Smooth muscle cell (in vitro differentiated cells): Measurements from ENCODE around the gene DDX41. TPM values are rescaled to one million over a fixed set of nuclear protein-coding genes. Genes with fewer than 3 reads are reported as not detected.
A peak's percentile ranks its signal among the peaks of the same experiment; 100 is the strongest.

Experiments used
- DNase-seq: peaks from one replicate; lab custom pipeline; 2025; ENCODE audit not compliant: unreplicated experiment; lab: John Stamatoyannopoulos, UW
- H2AFZ ChIP-seq: fragments of 200-600 bp; sonication (generic); 2 replicates; pipeline ENCODE4 v1.6.0; 2016; ENCODE audit warnings: antibody characterized with exemption, low read depth, mild to moderate bottlenecking
- H3F3A ChIP-seq: fragments of 200-600 bp; sonication (generic); 2 replicates; pipeline ENCODE4 v1.6.0; 2017; ENCODE audit warnings: antibody characterized with exemption, low read depth
- H3K27ac ChIP-seq: fragments of 200-600 bp; sonication (generic); 2 replicates; pipeline ENCODE4 v1.5.1; 2016; ENCODE audit warnings: low read depth, mild to moderate bottlenecking
- H3K27me3 ChIP-seq: fragments of 200-600 bp; sonication (generic); 2 replicates; pipeline ENCODE4 v1.6.1; 2016; ENCODE audit warnings: low read depth, mild to moderate bottlenecking
- H3K36me3 ChIP-seq: fragments of 200-600 bp; sonication (generic); 2 replicates; pipeline ENCODE4 v1.5.1; 2016; ENCODE audit warnings: low read depth
- H3K4me1 ChIP-seq: fragments of 200-600 bp; sonication (generic); 2 replicates; pipeline ENCODE4 v1.5.1; 2016; ENCODE audit warnings: low read depth
- H3K4me2 ChIP-seq: fragments of 200-600 bp; sonication (generic); 2 replicates; pipeline ENCODE4 v1.6.0; 2016; ENCODE audit warnings: mild to moderate bottlenecking
- H3K4me3 ChIP-seq: fragments of 200-600 bp; sonication (generic); 2 replicates; pipeline ENCODE4 v1.5.1; 2016; ENCODE audit warnings: mild to moderate bottlenecking
- H3K79me2 ChIP-seq: fragments of 200-600 bp; sonication (generic); 2 replicates; pipeline ENCODE4 v1.6.0; 2016; ENCODE audit warnings: low read depth, mild to moderate bottlenecking
- H3K9ac ChIP-seq: fragments of 200-600 bp; sonication (generic); 2 replicates; pipeline ENCODE4 v1.6.0; 2016; ENCODE audit warnings: low read depth
- H3K9me3 ChIP-seq: fragments of 200-600 bp; sonication (generic); replicated peaks from 2 replicates; pipeline ENCODE4 v1.5.1; 2016; ENCODE audit warnings: low read depth
- H4K20me1 ChIP-seq: fragments of 200-600 bp; sonication (generic); 2 replicates; pipeline ENCODE4 v1.6.0; 2016; ENCODE audit warnings: low read depth
- WGBS: methylation state at CpG from one replicate; pipeline ENCODE4 v1.1.7; 2016; ENCODE audit warnings: low lambda C conversion rate; 5-methylcytosine and 5-hydroxymethylcytosine counted together
- polyA plus RNA-seq: library from polyadenylated mRNA; unstranded; fragments of >200 nt; fragmentation: Nextera tagmentation; extraction: Ambion mirVana; gene quantifications from 2 replicates; pipeline ENCODE4 v1.2.1, GENCODE V29; 2016
- total RNA-seq: library from RNA; depleted of rRNA; stranded (reverse); fragments of >200 nt; gene quantifications from 2 replicates; pipeline ENCODE4 v1.2.3, GENCODE V29; 2014
- TF ChIP-seq, protein P1 (sequence below): fragments of 200-600 bp; sonication (generic); IDR thresholded peaks from 2 replicates; pipeline ENCODE4 v1.5.1; 2017; ENCODE audit warnings: borderline replicate concordance, mild to moderate bottlenecking, antibody characterized with exemption; ENCODE audit not compliant: insufficient read depth, poor library complexity, severe bottlenecking

Gene DDX41
- total and polyA plus RNA-seq, 2 experiments from 2014 or later, result 72.5 to 90.0 TPM

DNA sequence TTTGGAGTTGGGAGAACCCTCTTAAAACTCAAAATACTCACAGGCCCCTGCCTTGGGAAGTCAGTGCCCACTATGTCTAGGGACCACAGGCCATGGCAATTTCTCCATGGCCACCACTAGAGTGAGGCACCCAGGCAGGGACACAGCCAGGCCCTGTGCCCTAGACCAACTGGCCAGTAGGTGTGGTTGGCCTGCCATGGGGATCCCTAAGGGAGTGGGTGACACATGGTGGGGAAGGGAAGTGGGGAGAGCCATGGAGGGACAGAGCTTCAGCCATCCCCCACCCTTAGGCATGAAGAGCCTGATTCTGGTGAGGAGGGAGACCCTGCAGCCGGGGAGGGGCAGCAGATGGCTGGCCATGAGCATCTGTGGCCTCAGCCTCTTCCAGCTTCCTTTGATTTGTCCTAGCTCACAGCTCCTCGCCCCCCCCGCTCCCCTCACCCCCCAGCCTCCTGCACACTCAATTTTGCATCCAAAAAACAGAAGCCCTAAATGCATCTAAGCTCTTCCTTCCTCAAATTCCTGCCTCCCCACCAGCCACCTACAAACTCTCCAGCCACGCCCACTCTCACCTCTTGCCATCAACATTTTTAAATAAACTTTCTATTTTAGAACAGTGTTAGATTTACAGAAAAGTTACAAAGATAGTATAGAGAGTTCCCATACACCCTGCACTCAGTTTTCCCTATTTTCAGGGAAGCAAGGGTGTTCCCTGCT, 41.8 kb downstream of the DDX41 start:
- Histone ChIP-seq H3F3A (peaks cover 35% of the 10 kb centered on the region), H3K27ac (no peak overlapping the region), H3K9me3 (no peaks in the 10 kb centered on the region), H3K36me3 (no peaks in the 10 kb centered on the region), H3K4me3 (no peak overlapping the region), H3K4me1 (peaks cover 27% of the 10 kb centered on the region), H3K27me3 (no peaks in the 10 kb centered on the region), H4K20me1 (peaks cover 44% of the 10 kb centered on the region), H2AFZ (no peak overlapping the region), H3K79me2 (peaks cover 30% of the 10 kb centered on the region), H3K9ac (no peak overlapping the region), H3K4me2 (no peak overlapping the region)
- DNase-seq, result no peak
- whole genome bisulfite sequencing, result 83% methylated on average over 4 of the region's 4 CpGs
- TF ChIP-seq, protein P1, sequence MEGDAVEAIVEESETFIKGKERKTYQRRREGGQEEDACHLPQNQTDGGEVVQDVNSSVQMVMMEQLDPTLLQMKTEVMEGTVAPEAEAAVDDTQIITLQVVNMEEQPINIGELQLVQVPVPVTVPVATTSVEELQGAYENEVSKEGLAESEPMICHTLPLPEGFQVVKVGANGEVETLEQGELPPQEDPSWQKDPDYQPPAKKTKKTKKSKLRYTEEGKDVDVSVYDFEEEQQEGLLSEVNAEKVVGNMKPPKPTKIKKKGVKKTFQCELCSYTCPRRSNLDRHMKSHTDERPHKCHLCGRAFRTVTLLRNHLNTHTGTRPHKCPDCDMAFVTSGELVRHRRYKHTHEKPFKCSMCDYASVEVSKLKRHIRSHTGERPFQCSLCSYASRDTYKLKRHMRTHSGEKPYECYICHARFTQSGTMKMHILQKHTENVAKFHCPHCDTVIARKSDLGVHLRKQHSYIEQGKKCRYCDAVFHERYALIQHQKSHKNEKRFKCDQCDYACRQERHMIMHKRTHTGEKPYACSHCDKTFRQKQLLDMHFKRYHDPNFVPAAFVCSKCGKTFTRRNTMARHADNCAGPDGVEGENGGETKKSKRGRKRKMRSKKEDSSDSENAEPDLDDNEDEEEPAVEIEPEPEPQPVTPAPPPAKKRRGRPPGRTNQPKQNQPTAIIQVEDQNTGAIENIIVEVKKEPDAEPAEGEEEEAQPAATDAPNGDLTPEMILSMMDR, result no peak

DNA sequence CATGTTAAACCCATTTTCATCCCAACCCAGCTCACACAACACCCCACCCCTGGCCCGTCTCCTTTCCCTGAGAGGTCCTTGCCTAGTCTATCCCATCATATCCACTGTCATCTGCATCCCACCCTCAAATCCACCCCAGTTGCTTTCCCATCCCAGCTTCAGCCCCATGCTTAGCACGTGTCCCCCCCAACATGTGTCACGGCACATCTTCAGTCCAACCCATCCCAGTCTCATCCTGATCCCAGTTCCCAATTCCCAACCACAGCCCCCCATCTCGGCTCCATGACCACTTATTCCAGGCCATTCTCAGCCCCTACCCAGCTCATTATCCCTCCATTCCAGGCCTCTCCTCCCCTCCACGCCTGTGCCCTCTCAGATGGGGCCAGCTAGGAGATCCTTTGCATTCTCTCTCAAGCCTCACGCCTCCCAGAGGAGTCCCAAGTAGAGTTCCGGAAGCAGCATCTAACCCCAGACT, 42.7 kb downstream of the DDX41 start:
- Histone ChIP-seq H3K9me3 (no peaks in the 10 kb centered on the region), H3K4me3 (peak overlapping the region; percentile 89), H3K4me1 (peaks cover 27% of the 10 kb centered on the region), H3K27ac (peak overlapping the region; percentile 3), H3K4me2 (peak overlapping the region; percentile 98), H3K27me3 (no peaks in the 10 kb centered on the region), H3F3A (peaks cover 31% of the 10 kb centered on the region), H3K79me2 (peaks cover 40% of the 10 kb centered on the region), H2AFZ (no peak overlapping the region), H3K9ac (no peak overlapping the region), H4K20me1 (peaks cover 44% of the 10 kb centered on the region), H3K36me3 (no peaks in the 10 kb centered on the region)
- no peak for DNase-seq
- TF ChIP-seq, protein P1, result no peak
- 47% methylated on average over 7 of the region's 7 CpGs for WGBS

DNA sequence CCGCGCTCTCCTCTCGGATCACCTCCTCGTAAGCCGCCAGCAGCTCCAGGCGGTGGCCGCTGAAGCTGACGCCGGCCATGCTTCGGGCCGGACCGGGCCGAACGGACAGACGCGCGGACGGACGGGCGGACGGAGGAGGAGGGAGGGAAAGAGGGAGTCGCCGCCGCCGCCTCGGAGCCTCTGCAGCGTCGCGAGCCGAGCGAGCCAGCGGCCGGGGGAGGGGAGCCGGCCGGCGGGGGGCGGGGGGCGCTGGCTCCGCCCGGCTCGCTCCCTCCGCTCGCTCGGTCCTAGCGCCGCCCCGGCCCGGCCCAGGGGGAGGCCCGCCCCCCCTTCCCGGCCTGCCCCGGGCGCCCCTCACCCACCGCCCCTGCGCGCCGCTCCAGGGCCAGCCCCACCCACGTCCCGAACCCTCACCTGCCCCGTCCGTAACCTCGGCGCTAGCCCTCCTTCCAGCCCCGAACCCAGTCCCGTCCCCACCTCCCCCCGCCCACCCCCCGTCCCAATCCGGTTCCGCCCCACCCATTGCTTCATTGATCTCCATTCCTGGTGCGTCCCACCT, 43.2 kb downstream of the DDX41 start, which contains the start of gene DBN1:
Gene DBN1, minus strand, starts transcription at position 192 of the 559 bp plus-strand sequence. Its CDS starts 113 bp downstream, at position 79.
- H3K9ac ChIP-seq, result peak within 1 kb of the TSS; percentile 91
- no peaks in the 10 kb centered on the region for H3K9me3 ChIP-seq
- H3K4me2 ChIP-seq, result peak within 1 kb of the TSS; percentile 98
- peaks cover 44% of the 10 kb centered on the region for H4K20me1 ChIP-seq
- no peaks in the 10 kb centered on the region for H3K27me3 ChIP-seq
- TF ChIP-seq, protein P1, result no peak
- peaks cover 45% of the 10 kb centered on the region for H3K79me2 ChIP-seq
- no peak for DNase-seq
- peaks cover 29% of the 10 kb centered on the region for H3F3A ChIP-seq
- WGBS, result 0% methylated on average over 23 of the region's 69 CpGs
- no peaks in the 10 kb centered on the region for H3K36me3 ChIP-seq
- peaks cover 27% of the 10 kb centered on the region for H3K4me1 ChIP-seq
- peak within 1 kb of the TSS; percentile 89 for H3K4me3 ChIP-seq
- H2AFZ ChIP-seq, result no peak within 1 kb of the TSS
- peak within 1 kb of the TSS; percentile 74 for H3K27ac ChIP-seq
